Mesodermal cell (in vitro differentiated cells): ENCODE results near the gene KDM4B.
"Not testable (repeated sequence)": the region's sequence is repeated elsewhere in the genome, so short reads cannot be mapped to it uniquely, and the experiment has no call there.

Experiments used
- H3K27ac ChIP-seq: 2 replicates; pipeline ENCODE4 v1.7.0; 2013; ENCODE audit warnings: mild to moderate bottlenecking, low read depth, low read length, moderate library complexity; ENCODE audit not compliant: severe bottlenecking
- H3K36me3 ChIP-seq: 2 replicates; pipeline ENCODE4 v1.7.1; 2013; ENCODE audit warnings: mild to moderate bottlenecking, low read length, moderate library complexity; ENCODE audit not compliant: control insufficient read depth, insufficient read depth
- H3K4me1 ChIP-seq: one replicate; pipeline ENCODE4 v1.7.1; 2013; ENCODE audit warnings: mild to moderate bottlenecking, low read length; ENCODE audit not compliant: insufficient read depth, control insufficient read depth, poor library complexity, severe bottlenecking
- H3K4me3 ChIP-seq: 2 replicates; pipeline ENCODE4 v1.7.0; 2013; ENCODE audit warnings: low read length, control low read depth, mild to moderate bottlenecking; ENCODE audit not compliant: insufficient read depth, poor library complexity, severe bottlenecking; ENCODE audit errors: extremely low read depth
- H3K9me3 ChIP-seq: 2 replicates; pipeline ENCODE4 v1.7.1; 2013; ENCODE audit warnings: mild to moderate bottlenecking, low read length, moderate library complexity; ENCODE audit not compliant: control insufficient read depth
- WGBS, 2 experiments: methylation state at CpG; one replicate each; pipeline ENCODE4 v1.1.5; 2013; ENCODE audit warnings: missing lambda C conversion rate in 2 of 2; ENCODE audit not compliant: insufficient coverage in 2 of 2; 5-methylcytosine and 5-hydroxymethylcytosine counted together

The KDM4B gene

GRCh38 chr19:5183616-5184015 is 214.7 kb downstream of the KDM4B start:
- WGBS, 2 experiments: 100% methylated on average over 1 of the region's 3 CpGs
- H3K4me3 ChIP-seq: no peak overlapping the region
- H3K9me3 ChIP-seq: no peaks in the 10 kb centered on the region
- no peak overlapping the region for H3K27ac ChIP-seq
- H3K4me1 ChIP-seq: no peaks in the 10 kb centered on the region
- H3K36me3 ChIP-seq: no peaks in the 10 kb centered on the region

- no peak overlapping the region for H3K4me3 ChIP-seq
- no peaks in the 10 kb centered on the region for H3K4me1 ChIP-seq
- no peak overlapping the region for H3K27ac ChIP-seq
- WGBS, 2 experiments: 93 to 97% methylated on average over 3 to 4 of the region's 4 CpGs
- H3K9me3 ChIP-seq: no peaks in the 10 kb centered on the region
- H3K36me3 ChIP-seq: no peaks in the 10 kb centered on the region
Observed at GRCh38 chr19:5184930-5185329, 216.0 kb downstream of the KDM4B start.

- no peaks in the 10 kb centered on the region for H3K36me3 ChIP-seq
- H3K4me3 ChIP-seq: no peak overlapping the region
- H3K9me3 ChIP-seq: peaks cover 3% of the 10 kb centered on the region
- WGBS, 2 experiments: 86 to 98% methylated on average over 6 of the region's 7 CpGs
- no peak overlapping the region for H3K27ac ChIP-seq
- no peaks in the 10 kb centered on the region for H3K4me1 ChIP-seq
Observed at GRCh38 chr19:5186293-5187050, 217.6 kb downstream of the KDM4B start.

- Histone ChIP-seq H3K9me3 (peaks cover 3% of the 10 kb centered on the region), H3K4me3 (no peak overlapping the region), H3K4me1 (no peaks in the 10 kb centered on the region), H3K36me3 (no peaks in the 10 kb centered on the region), H3K27ac (no peak overlapping the region)
- WGBS, 2 experiments: 81 to 94% methylated on average over 9 to 14 of the region's 19 CpGs
Observed at GRCh38 chr19:5188548-5189317, 219.8 kb downstream of the KDM4B start.

DNA sequence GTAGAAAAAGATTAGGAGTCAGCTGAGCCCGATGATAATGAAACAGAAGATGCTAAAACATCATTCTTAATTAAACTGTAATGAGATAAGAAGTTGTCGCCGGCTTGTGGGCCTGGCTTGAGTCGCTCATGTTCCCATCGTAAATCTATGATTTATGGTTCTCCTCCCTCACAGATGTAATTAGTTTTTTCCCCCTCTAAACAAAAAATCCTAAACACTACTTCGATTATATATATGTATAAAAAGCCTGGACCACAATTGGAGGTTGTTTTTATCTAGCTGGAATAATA is 220.3 kb downstream of the KDM4B start:
- 89 to 100% methylated on average over 1 to 3 of the region's 6 CpGs for WGBS, 2 experiments
- H3K4me1 ChIP-seq: no peaks in the 10 kb centered on the region
- H3K9me3 ChIP-seq: peaks cover 3% of the 10 kb centered on the region
- H3K4me3 ChIP-seq: no peak overlapping the region
- no peaks in the 10 kb centered on the region for H3K36me3 ChIP-seq
- no peak overlapping the region for H3K27ac ChIP-seq

- Histone ChIP-seq H3K9me3 (peaks cover 3% of the 10 kb centered on the region), H3K4me3 (no peak overlapping the region), H3K27ac (no peak overlapping the region), H3K36me3 (no peaks in the 10 kb centered on the region), H3K4me1 (no peaks in the 10 kb centered on the region)
- 95 to 96% methylated on average over 3 to 5 of the region's 5 CpGs for WGBS, 2 experiments
Observed at GRCh38 chr19:5191091-5191490, 222.2 kb downstream of the KDM4B start.

- peaks cover 3% of the 10 kb centered on the region for H3K9me3 ChIP-seq
- H3K27ac ChIP-seq: no peak overlapping the region
- 80 to 84% methylated on average over 4 to 5 of the region's 5 CpGs for WGBS, 2 experiments
- no peaks in the 10 kb centered on the region for H3K4me1 ChIP-seq
- no peaks in the 10 kb centered on the region for H3K36me3 ChIP-seq
- H3K4me3 ChIP-seq: no peak overlapping the region
Observed at GRCh38 chr19:5192568-5192967, 223.7 kb downstream of the KDM4B start.

DNA sequence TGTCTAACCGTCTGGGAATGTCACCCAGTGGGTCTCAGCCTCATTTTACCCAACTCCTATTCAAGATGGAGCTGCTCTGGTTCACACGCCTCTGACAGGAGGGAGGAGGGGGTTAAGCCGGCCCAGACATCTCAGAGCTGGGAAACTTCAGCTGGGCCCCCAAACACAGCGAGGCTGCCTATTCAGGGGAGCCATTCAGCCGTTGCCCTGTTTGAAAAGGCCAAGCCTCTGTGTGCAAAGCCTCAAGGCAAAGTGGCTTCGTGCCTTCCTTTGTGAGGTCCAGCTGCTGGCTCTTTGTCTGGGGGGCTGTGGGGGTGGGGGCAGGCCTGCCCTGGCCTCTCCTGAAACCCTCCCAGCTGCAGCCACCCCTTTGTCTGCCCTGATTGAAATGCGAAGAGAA is 224.3 kb downstream of the KDM4B start:
- Histone ChIP-seq H3K36me3 (no peaks in the 10 kb centered on the region), H3K27ac (peak overlapping the region; percentile 65), H3K4me3 (no peak overlapping the region), H3K9me3 (peaks cover 3% of the 10 kb centered on the region), H3K4me1 (no peaks in the 10 kb centered on the region)
- 32 to 36% methylated on average over 5 of the region's 7 CpGs for WGBS, 2 experiments

DNA sequence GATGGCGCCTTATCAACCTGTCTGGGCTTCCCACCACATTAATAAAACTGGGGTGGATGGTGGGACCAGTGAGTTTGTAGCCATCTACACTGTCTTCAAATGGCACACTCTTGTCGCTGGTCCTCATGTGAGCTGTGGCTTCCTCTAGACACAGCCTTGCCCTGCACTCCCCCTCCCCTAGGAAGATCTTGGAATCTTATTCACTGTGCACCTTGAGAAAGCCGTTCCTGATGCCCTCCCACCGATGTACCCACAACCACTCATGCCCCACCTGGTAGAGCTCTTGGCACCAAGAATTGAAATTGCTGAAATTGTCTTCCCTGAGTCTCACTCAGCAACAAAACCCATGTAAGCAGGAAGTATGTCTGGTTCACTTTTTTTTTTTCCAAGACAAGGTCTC is 225.7 kb downstream of the KDM4B start:
- Histone ChIP-seq H3K4me3 (no peak overlapping the region), H3K9me3 (peaks cover 3% of the 10 kb centered on the region), H3K36me3 (no peaks in the 10 kb centered on the region), H3K27ac (no peak overlapping the region), H3K4me1 (no peaks in the 10 kb centered on the region)
- 85 to 87% methylated on average over 3 to 4 of the region's 4 CpGs for WGBS, 2 experiments

DNA sequence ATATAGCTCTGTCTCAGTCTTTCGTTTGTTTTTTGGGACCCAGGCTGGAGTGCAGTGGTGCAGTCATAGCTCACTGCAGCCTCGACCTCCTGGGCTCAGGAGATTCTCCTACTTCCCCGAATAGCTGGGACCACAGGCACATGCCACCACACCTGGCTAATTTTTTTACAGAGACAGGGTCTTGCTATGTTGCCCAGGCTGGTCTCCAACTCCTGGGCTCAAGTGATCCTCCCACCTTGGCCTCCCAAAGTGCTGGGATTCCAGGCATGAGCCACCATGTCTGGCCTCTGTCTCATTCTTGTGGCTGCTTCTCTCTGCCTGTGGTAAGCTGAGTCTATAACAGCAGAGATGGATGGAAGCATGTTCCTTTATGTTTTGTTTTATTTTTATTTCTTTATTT is 226.7 kb downstream of the KDM4B start:
- 79 to 81% methylated on average over 3 of the region's 3 CpGs for WGBS, 2 experiments
- not testable (repeated sequence) for H3K4me3 ChIP-seq, H3K9me3 ChIP-seq, H3K36me3 ChIP-seq, H3K4me1 ChIP-seq, H3K27ac ChIP-seq

GRCh38 chr19:5196832-5197231 is 227.9 kb downstream of the KDM4B start:
- WGBS, 2 experiments: 89 to 92% methylated on average over 4 to 5 of the region's 5 CpGs
- Histone ChIP-seq H3K4me1 (no peaks in the 10 kb centered on the region), H3K36me3 (no peaks in the 10 kb centered on the region), H3K4me3 (no peak overlapping the region), H3K27ac (no peak overlapping the region), H3K9me3 (peaks cover 4% of the 10 kb centered on the region)
